Ishikawa (cell line): Measurements from ENCODE around the gene SRL.

Experiments
- EP300 ChIP-seq: IDR thresholded peaks from 2 replicates; pipeline ENCODE4 v1.6.1; 2012; ENCODE audit warnings: borderline replicate concordance
- FOXM1 ChIP-seq: IDR thresholded peaks from 2 replicates; pipeline ENCODE4 v1.6.1; 2012; ENCODE audit warnings: low read depth, borderline replicate concordance
- RAD21 ChIP-seq: IDR thresholded peaks from 2 replicates; pipeline ENCODE4 v1.6.1; 2012; ENCODE audit warnings: low read depth
- REST ChIP-seq: IDR thresholded peaks from 2 replicates; pipeline ENCODE4 v1.6.1; 2012; ENCODE audit warnings: low read depth, mild to moderate bottlenecking
- TCF12 ChIP-seq: IDR thresholded peaks from 2 replicates; pipeline ENCODE4 v1.6.1; 2012; ENCODE audit warnings: low read depth
- TEAD4 ChIP-seq: IDR thresholded peaks from 2 replicates; pipeline ENCODE4 v1.6.1; 2012
- USF1 ChIP-seq: IDR thresholded peaks from 2 replicates; pipeline ENCODE4 v1.6.1; 2012
- YY1 ChIP-seq: IDR thresholded peaks from 2 replicates; pipeline ENCODE4 v1.6.1; 2012; ENCODE audit warnings: low read depth
- ZBTB7A ChIP-seq: IDR thresholded peaks from 2 replicates; pipeline ENCODE4 v1.6.1; 2012; ENCODE audit warnings: low read depth

- TF ChIP-seq EP300 (no peak), REST (no peak), FOXM1 (no peak), YY1 (no peak), RAD21 (peak; percentile 94), TEAD4 (no peak), ZBTB7A (peak; percentile 83), USF1 (no peak), TCF12 (no peak)
Observed at GRCh38 chr16:4288148-4288921, 46.5 kb upstream of the SRL start.
